Thoracic aorta (tissue), 2 donors: ENCODE data around the gene NCOA7. TPM values are rescaled to one million over a fixed set of nuclear protein-coding genes. Genes with fewer than 3 reads are reported as not detected.

Source experiments
- ATAC-seq: fragments of 150-250 bp; one replicate; pipeline ENCODE4 v1.8.0; 2017; ENCODE audit warnings: low read depth; ENCODE audit not compliant: insufficient number of reproducible peaks, low FRiP score
- DNase-seq: peaks from one replicate; pipeline ENCODE4 v3.0.0-alpha.2; 2020; ENCODE audit warnings: low spot score
- H3K27ac ChIP-seq, 2 donors: fragments of 200-600 bp; sonication (generic); 1 replicate in 1 of 2; 2 replicates in 1 of 2; pipeline ENCODE4 v1.5.1; 2016; ENCODE audit warnings: mild to moderate bottlenecking in 2 of 2, moderate library complexity in 2 of 2
- H3K27me3 ChIP-seq: fragments of 200-600 bp; sonication (generic); replicated peaks from 2 replicates; pipeline ENCODE4 v1.6.0; 2016; ENCODE audit warnings: mild to moderate bottlenecking; ENCODE audit not compliant: insufficient read depth
- H3K36me3 ChIP-seq: fragments of 200-600 bp; sonication (generic); one replicate; pipeline ENCODE4 v1.5.1; 2016
- H3K4me1 ChIP-seq, 2 donors: fragments of 200-600 bp; sonication (generic); 1 replicate in 1 of 2; 2 replicates in 1 of 2; pipeline versions ENCODE4 v1.5.1 to v1.6.0; 2016; ENCODE audit warnings: low read depth in 2 of 2, mild to moderate bottlenecking in 1 of 2; ENCODE audit not compliant: control insufficient read depth in 1 of 2
- H3K4me3 ChIP-seq: fragments of 200-600 bp; sonication (generic); 2 replicates; pipeline ENCODE4 v1.5.1; 2016; ENCODE audit warnings: mild to moderate bottlenecking
- H3K9me3 ChIP-seq: fragments of 200-600 bp; sonication (generic); 2 replicates; pipeline ENCODE4 v1.5.1; 2016
- CTCF ChIP-seq: fragments of 200-600 bp; sonication (generic); IDR thresholded peaks from one replicate; pipeline ENCODE4 v1.5.1; 2019; ENCODE audit warnings: antibody characterized with exemption
- total RNA-seq, 2 donors: library from RNA; depleted of rRNA; stranded (reverse); fragments of >200 nt; gene quantifications; one replicate each; pipeline versions ENCODE4 v1.1.0 to v1.2.3, GENCODE V29; 2016

NCOA7 gene
- total RNA-seq, 2 donors from 2014 or later = 29.6 to 87.1 TPM

- H3K4me3 ChIP-seq = no peak overlapping the region
- DNase-seq (no peak), ATAC-seq (no peak)
- H3K27ac ChIP-seq = no peak overlapping the region
- H3K27me3 ChIP-seq = no peaks in the 10 kb centered on the region
- peaks cover 7 to 16% of the 10 kb centered on the region in 2 donors for H3K4me1 ChIP-seq
- no peak for TF ChIP-seq CTCF
- no peaks in the 10 kb centered on the region for H3K9me3 ChIP-seq
- no peaks in the 10 kb centered on the region for H3K36me3 ChIP-seq
These were observed 38.7 kb downstream of the NCOA7 start for GRCh38 chr6:125829433-125829832.

- Histone ChIP-seq H3K27me3 (no peaks in the 10 kb centered on the region), H3K9me3 (no peaks in the 10 kb centered on the region), H3K27ac (no peak overlapping the region), H3K36me3 (no peaks in the 10 kb centered on the region), H3K4me1 (peaks cover 17 to 30% of the 10 kb centered on the region in 2 donors), H3K4me3 (no peak overlapping the region)
- no peak for ATAC-seq
- no peak for TF ChIP-seq CTCF
- DNase-seq = no peak
These were observed 40.9 kb downstream of the NCOA7 start for GRCh38 chr6:125831659-125832058.

- Histone ChIP-seq H3K4me1 (peaks cover 17 to 30% of the 10 kb centered on the region in 2 donors), H3K9me3 (no peaks in the 10 kb centered on the region), H3K27me3 (no peaks in the 10 kb centered on the region), H3K27ac (peak overlapping the region in 1 of 2 donors; percentile 13), H3K36me3 (no peaks in the 10 kb centered on the region), H3K4me3 (no peak overlapping the region)
- no peak for ATAC-seq
- TF ChIP-seq CTCF = no peak
- DNase-seq = no peak
These were observed 41.8 kb downstream of the NCOA7 start for GRCh38 chr6:125832391-125833117.

- H3K4me3 ChIP-seq = no peak overlapping the region
- peak overlapping the region; percentile 33 to 60 for H3K27ac ChIP-seq
- no peaks in the 10 kb centered on the region for H3K9me3 ChIP-seq
These were observed 43.6 kb downstream of the NCOA7 start for GRCh38 chr6:125834348-125834747.

More at GRCh38 chr6:125834348-125834747, 43.6 kb downstream of the NCOA7 start:
- no peak for ATAC-seq
- Histone ChIP-seq H3K36me3 (no peaks in the 10 kb centered on the region), H3K27me3 (no peaks in the 10 kb centered on the region), H3K4me1 (peaks cover 17 to 30% of the 10 kb centered on the region in 2 donors)
- no peak for TF ChIP-seq CTCF
- no peak for DNase-seq
